GM21576 (cell line): ENCODE measurements around the gene MORN1.

Source experiments
- ATAC-seq: cut with Tn5 transposase; IDR thresholded peaks from one replicate; pipeline ENCODE4 v1.9.1; 2021; ENCODE audit warnings: mild to moderate bottlenecking, moderate library complexity; ENCODE audit not compliant: unreplicated experiment

MORN1 gene

DNA sequence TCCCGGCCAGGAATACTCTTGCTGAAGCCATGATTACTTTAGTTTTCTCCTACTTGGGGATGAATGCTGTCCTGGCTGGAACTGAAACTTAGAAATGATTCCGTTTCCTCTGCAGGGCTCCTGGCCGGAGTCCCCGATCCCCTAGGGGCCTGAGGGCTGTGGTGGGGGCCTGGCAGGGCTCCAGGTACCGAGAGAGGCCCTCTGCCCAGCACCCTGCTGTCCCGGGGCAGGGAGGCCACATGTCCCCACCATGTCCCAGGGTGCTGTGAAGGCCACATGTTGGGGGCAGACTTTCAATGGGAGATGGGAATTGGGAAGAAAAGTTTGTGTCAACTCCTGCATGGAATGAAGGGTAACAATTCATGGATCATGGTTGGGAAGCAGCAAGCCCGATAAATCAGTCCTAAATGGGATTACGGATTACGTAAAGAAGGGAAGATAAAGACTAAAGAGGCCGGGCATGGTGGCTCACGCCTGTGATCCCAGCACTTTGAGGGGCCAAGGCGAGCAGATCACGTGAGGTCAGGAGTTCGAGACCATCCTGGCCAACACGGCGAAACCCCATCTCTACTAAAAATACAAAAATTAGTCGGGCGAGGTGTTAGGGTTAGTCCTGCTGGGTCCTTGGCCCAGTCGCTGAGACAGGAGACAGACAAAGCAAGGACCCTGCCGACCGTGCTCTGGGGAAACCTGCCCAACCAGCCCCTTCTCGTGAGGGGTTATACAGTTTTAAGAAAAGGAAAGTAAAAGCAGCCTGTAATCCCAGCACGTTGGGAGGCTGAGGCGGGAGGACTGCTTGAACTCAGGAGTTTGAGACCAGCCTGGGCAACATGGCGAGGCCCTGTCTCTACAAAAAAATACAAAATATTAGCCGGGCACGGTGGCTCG is 37.6 kb downstream of the MORN1 start:
- ATAC-seq = no peak

GRCh38 chr1:2352897-2353550 is 38.3 kb downstream of the MORN1 start:
- no peak for ATAC-seq

DNA sequence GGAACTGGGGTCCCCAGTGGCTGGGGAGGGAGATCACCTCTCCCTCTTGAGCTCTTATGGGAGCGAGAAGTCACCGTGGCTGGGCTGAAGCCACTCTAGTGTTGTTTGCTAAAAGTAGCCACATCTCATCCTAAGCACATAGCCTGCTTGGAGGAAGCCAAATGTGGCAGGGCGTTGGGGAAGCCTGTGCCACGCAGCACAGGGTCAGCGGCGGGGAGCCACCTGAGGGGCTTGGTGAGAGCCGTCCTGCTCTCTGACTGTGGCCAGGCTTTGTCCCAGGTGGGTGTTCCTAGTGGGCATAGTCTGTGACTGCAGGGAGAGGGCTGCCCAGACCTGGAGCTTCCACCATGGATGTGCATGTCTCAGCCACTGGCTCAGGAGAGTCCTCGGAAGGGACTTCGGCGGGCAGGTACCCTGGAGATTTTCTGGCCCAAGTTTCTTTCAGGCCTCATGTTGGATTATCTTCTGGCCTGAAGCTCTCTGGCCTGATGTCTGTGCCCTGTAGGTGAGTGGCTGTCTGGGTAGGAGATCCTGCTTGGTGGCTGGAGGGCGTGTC is 38.9 kb downstream of the MORN1 start:
- no peak for ATAC-seq

DNA sequence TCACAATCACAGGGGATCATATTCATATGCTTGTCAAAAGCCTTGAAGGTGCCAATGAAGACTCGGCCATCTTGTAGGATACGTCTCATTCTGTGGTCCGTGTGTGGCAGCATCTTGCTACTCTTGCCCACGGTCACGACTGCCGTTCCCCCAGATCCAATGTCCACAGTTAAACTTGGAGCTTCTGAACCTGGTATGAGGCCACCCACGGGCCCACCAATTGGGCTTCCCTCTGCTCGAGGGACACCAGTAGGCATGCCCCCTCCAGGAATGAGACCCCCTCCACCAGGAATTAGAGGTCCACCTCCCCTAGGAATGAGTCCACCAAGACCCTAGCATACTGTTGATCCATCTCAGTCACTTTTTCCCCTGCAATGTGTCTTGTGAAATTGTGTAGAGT is 39.6 kb downstream of the MORN1 start:
- ATAC-seq = no peak

- ATAC-seq = no peak
These were observed 40.3 kb downstream of the MORN1 start for GRCh38 chr1:2350911-2351655.

DNA sequence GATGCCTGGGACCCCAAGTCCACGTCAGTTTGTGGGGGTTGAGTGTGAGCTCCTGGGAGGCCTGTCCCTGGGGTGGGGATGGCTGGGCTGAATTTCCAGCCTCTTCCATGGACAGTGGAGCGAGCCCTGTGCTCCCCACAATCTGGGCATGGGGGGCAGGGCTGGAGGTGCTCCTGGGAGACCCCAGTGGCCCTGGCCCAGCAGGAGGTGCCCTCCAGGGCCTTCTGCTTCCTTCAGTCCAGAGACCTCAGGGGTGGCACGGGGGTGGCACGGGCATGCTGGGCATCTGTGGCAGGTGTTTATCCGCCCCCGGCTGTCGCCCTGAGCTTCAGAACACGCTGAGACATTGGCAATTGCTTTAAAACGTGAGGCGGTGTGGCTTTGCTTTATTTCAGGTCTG is 40.9 kb downstream of the MORN1 start:
- no peak for ATAC-seq

DNA sequence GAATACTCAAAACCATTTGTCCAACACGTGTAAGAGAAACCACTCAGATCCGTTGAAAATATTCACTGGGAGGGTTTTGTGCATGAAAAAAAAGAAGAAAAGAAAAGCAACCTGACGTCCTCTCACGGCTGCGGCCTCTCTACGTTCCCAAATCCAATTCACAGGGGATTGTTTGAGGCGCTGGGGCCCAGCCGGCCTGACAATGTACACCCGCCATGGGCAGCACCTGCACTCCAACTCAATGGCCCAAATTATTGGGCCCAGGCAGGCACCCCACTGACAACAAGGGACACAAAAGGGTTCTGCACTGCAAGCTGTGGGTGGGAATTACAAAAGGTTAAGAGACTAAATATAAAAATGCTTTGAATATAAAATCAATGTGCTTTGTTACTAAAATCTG is 41.5 kb downstream of the MORN1 start:
- no peak for ATAC-seq

GRCh38 chr1:2348346-2349325 is 42.7 kb downstream of the MORN1 start:
- ATAC-seq = no peak

DNA sequence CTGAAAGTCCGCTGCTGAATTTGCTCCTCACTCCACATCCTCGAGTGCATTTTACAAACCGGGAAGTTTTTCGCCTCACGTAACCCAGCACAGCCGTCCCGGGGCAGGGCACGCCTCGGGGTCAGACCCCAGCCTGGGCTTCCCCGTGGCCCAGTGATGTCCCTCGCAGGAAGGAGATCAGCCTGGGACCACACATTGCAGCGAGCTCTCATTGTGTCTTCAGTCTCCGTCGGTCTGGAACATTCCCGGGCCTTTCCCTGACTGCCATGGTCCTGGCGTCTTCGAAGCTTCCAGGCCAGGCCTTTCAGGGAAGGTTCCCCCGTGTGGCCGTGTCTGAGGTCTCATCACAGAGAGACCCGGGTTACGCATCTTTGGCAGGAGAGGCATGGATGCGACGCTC is 43.5 kb downstream of the MORN1 start:
- no peak for ATAC-seq

- no peak for ATAC-seq
These were observed 44.0 kb downstream of the MORN1 start for GRCh38 chr1:2347409-2347785.

- no peak for ATAC-seq
These were observed 44.5 kb downstream of the MORN1 start for GRCh38 chr1:2346691-2347408.

DNA sequence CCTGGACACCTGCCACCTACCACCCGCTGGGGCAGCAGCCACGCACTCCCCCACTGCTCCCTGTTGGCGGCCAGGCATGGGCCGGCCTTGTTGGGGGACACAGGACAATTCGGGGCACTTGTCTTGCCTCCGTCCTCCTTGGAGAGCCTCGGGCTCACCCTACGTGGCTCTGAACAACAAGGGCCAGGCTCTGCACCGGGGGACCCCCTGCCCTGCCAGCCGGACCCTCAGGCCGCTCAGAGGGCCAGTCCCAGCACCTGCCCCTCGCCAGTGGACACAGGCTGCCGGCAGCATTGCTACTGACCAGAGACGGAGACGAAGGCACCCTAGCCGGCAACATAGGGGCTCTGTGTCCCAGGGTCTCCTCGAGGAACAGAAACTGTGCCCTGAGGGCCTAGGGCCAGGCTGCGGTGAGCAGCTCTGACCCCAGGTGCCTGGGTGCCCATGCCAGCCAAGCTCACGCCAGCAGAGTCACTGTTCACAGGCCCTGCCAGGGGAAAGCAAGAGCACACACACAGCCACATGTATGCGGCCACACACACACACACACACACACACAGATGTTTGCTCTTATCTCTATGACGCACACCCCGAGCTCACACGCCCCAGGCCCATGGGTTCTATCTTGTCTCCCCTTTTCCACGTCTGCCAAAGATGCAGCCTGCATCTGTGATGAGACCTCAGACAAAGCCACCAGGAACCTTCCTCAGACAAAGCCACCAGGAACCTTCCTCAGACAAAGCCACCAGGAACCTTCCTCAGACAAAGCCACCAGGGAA is 45.9 kb downstream of the MORN1 start:
- ATAC-seq = no peak

DNA sequence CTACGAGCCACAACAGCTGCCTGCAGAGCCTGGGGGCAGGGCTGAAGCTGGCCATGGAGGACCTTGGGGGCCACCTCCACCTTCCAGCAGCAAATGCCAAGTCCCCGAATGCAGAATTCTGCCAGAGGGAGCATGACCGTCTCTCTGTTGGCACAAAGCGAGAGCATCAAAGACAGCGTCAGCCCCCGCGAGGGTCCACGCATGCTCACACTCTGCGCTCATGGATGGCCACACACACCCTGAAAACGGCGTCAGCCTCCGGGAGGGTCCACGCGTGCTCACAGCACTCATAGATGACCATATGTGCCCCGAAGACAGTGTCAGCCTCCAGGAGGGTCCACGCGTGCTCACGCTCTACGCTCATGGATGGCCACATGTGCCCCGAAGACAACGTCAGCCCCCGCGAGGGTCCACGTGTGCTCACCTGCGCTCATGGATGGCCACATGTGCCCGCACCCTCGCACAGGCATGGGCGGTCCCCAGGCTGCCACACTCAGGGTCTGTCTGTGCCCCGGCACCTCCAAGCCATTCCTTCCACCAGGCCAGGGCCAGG is 46.5 kb downstream of the MORN1 start:
- ATAC-seq = no peak

DNA sequence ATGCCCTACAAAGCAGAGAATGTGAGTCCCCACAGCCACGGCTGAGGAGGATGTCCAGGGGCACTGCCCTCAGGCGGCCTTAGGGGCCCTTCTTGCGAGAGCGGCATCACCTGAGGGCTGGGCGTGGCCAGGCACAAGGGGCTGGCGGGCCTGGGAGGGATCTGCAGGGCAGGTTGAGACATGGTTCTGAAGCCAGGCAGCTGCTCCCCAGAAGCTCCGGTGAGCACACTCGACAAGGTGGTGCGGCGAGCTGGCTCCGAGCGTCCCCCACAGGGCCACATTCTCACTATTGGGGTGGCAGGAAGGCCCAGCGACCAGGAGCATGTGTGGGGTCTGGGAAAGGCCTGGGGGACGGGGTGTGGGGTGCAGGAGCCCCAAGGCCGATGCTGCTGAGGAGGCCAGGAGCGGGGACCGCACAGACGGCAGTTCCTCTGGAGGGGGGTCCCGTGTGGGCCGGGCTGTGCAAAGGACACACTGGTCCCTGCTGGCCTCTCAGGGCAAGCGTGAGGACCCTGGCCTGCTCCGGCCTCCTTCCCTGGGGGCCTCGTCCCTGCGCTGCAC is 47.2 kb downstream of the MORN1 start:
- no peak for ATAC-seq

DNA sequence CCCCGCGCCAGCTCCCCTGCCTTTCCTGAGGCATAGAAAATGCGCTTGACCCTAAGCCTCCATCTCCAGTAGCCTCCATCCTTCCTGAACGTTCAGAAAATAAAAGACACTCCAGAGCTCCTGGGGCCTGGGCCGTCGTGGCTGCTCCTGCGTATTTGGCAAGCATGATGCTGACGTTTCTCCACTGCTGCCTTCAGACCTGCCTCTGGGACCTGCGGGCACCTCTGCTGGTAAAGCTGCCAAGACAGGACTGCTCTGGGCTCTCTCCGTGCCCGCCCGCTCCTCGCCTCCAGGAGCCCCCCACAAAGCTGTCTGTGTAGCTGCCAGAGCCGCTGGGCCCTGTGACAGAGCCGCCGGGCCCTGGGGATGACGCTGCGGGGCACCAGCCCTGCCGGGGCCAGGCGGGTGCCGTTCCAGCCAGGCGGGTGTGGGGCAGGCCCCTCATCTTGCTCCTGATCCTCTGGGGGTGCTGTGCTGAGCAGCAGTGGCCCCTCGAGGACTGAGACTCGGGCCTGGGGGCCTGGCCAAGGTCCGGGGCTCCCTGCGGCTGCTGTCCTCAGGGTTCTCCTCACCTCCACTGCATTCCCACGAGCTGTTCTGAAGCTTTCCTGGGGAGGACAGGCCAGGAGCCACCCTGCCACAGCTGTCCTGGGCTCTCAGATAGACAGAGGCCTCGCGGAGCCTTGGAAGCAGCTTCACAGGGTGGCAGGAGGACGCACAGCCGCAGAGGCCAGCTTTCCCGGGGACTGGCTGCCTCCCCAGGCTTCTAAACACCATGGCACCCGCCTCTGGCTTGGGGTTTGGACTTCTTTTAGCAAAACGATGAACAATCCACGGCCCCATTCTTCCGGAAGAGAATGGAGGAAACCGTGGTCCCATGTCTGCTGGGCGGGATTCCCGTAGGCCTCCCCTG is 48.1 kb downstream of the MORN1 start:
- ATAC-seq = no peak

DNA sequence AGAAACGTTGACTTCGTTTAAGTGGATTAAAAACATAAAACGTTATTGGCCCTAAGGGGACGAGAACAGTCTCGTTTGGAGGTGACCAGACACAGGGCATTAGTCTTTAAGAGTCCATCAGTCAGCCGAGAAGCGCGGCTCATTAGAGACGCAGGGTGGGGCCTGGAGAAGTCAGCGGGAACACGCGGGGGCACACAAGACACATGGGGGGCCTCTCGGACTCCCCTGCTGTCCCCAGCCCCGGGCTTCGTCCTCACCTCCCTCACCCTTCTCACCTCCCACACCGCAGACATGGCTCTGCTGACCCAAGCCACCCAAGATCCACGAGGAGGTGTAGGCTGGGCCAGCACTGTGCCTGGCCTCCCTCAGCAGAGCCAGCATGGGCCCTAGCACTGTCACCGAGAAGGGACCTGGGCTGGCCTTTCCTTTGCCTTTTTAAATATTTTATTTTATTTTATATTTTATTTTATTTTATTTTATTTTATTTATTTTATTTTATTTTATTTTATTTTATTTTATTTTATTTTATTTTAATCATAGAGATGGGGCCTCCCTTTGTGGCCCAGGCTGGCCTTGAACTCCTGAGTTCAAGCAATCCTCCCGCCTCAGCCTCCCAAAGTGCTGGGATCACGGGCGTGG is 48.9 kb downstream of the MORN1 start:
- ATAC-seq = no peak
